ENCODE results near the gene KLK2. TPM values are rescaled to one million over a fixed set of nuclear protein-coding genes. Genes with fewer than 3 reads are reported as not detected.

KLK2 gene
- total and polyA plus RNA-seq, 2 donors from 2014 or later: not detected

GRCh38 chr19:50842130-50842529 lies 31.1 kb upstream of the KLK2 start:
- Histone ChIP-seq H3K9me3 (ENCODE audit: control insufficient read depth in 2 of 3, insufficient read depth in 1 of 3, low read length in 3 of 3) (no peaks in the 10 kb centered on the region), H3K27ac (ENCODE audit: low read depth in 2 of 2, low read length in 2 of 2) (no peak overlapping the region), H3K27me3 (ENCODE audit: control insufficient read depth, insufficient read depth, low read length) (no peaks in the 10 kb centered on the region), H3K9ac (ENCODE audit: low read length in 3 of 3) (no peak overlapping the region), H3K4me1 (ENCODE audit: control insufficient read depth in 2 of 3, insufficient read depth in 2 of 3, low read depth in 1 of 3, low read length in 3 of 3) (peaks cover 0 to 2% (median 0%) of the 10 kb centered on the region in 3 donors), H3K36me3 (ENCODE audit: control insufficient read depth in 2 of 3, insufficient read depth in 3 of 3, low read length in 3 of 3) (no peaks in the 10 kb centered on the region), H3K4me3 (ENCODE audit: low read length in 3 of 3) (no peak overlapping the region)
- FAIRE-seq (no peak), DNase-seq (no peak)
- no peak for TF ChIP-seq CTCF (IDR thresholded peaks at IDR 0.05; ENCODE audit: borderline replicate concordance, extremely low read depth, insufficient read depth)
- intact Hi-C loops (cut with DNase I): no loop called here

DNA sequence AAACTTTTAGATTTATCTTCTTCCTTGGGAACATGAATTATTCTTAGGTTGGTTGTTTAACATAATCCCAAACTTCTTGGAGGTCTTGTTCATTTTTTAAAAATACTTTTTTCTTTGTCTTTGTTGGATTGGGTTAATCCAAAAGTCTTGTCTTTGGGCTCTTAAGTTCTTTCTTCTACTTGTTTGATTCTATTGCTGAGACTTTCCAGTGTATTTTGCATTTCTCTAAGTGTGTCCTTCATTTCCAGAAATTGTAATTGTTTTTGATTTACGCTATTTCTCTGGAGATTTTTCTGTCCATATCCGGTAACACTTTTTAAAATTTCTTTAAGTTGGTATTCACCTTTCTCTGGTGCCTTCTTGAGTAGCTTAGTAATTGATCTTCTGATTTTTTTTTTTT lies 30.0 kb upstream of the KLK2 start:
- TF ChIP-seq CTCF (IDR thresholded peaks at IDR 0.05; ENCODE audit: borderline replicate concordance, extremely low read depth, insufficient read depth): no peak
- Histone ChIP-seq H3K9me3 (ENCODE audit: control insufficient read depth in 2 of 3, insufficient read depth in 1 of 3, low read length in 3 of 3) (no peaks in the 10 kb centered on the region), H3K27me3 (ENCODE audit: control insufficient read depth, insufficient read depth, low read length) (no peaks in the 10 kb centered on the region), H3K27ac (ENCODE audit: low read depth in 2 of 2, low read length in 2 of 2) (no peak overlapping the region), H3K4me1 (ENCODE audit: control insufficient read depth in 2 of 3, insufficient read depth in 2 of 3, low read depth in 1 of 3, low read length in 3 of 3) (no peaks in the 10 kb centered on the region), H3K9ac (ENCODE audit: low read length in 3 of 3) (no peak overlapping the region), H3K4me3 (ENCODE audit: low read length in 3 of 3) (no peak overlapping the region), H3K36me3 (ENCODE audit: control insufficient read depth in 2 of 3, insufficient read depth in 3 of 3, low read length in 3 of 3) (no peaks in the 10 kb centered on the region)
- FAIRE-seq: no peak
- no peak for DNase-seq
- intact Hi-C loops (cut with DNase I): no loop called here

DNA sequence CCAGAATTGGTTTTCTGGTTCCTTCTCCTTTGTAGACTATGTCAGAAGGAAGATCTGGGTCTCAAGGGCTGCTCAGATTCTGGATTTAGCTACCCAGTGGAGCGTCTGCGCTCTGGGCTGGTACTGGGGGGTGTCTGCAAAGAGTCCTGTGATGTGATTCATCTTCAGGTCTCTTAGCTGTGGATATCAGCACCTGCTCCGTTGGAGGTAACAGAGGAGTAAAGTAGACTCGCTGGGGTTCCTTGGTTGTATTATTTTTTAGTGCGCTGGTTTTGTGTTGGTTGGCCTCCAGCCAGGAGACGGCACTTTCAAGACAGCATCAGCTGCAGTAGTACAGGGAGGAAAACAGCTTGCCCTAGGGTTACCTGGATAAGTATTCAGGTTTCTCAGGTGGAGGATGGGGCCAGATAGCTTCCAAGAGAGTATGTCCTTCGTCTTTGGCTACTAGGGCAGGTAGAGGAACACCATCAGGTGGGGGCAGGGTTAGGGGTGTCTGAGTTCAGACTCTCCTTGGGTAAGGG lies 29.5 kb upstream of the KLK2 start:
- FAIRE-seq: no peak

More for the DNA sequence above, 29.5 kb upstream of the KLK2 start:
- Histone ChIP-seq H3K27ac (ENCODE audit: low read depth in 2 of 2, low read length in 2 of 2) (no peak overlapping the region), H3K9ac (ENCODE audit: low read length in 3 of 3) (no peak overlapping the region), H3K9me3 (ENCODE audit: control insufficient read depth in 2 of 3, insufficient read depth in 1 of 3, low read length in 3 of 3) (no peaks in the 10 kb centered on the region), H3K27me3 (ENCODE audit: control insufficient read depth, insufficient read depth, low read length) (no peaks in the 10 kb centered on the region), H3K4me3 (ENCODE audit: low read length in 3 of 3) (no peak overlapping the region), H3K4me1 (ENCODE audit: control insufficient read depth in 2 of 3, insufficient read depth in 2 of 3, low read depth in 1 of 3, low read length in 3 of 3) (no peaks in the 10 kb centered on the region), H3K36me3 (ENCODE audit: control insufficient read depth in 2 of 3, insufficient read depth in 3 of 3, low read length in 3 of 3) (no peaks in the 10 kb centered on the region)
- no peak for TF ChIP-seq CTCF (IDR thresholded peaks at IDR 0.05; ENCODE audit: borderline replicate concordance, extremely low read depth, insufficient read depth)
- intact Hi-C loops (cut with DNase I): no loop called here
- DNase-seq: no peak

All from kidney (tissue), 14 donors.